SK-N-DZ (cell line): Measurements from ENCODE around the gene PDE7B.
A peak's percentile ranks its signal among the peaks of the same experiment; 100 is the strongest.

Source experiments
- DNase-seq: peaks from one replicate; pipeline ENCODE4 v3.0.0-alpha.2; 2015; ENCODE audit warnings: low spot score

The PDE7B gene

GRCh38 chr6:136148051-136148450, 296.6 kb downstream of the PDE7B start:
- no peak for DNase-seq

- DNase-seq = no peak
These were observed 297.0 kb downstream of the PDE7B start for GRCh38 chr6:136148523-136148922.

GRCh38 chr6:136149311-136149710, 297.8 kb downstream of the PDE7B start:
- DNase-seq = no peak

GRCh38 chr6:136150961-136151360, 299.5 kb downstream of the PDE7B start:
- no peak for DNase-seq

GRCh38 chr6:136153707-136154375, 302.3 kb downstream of the PDE7B start:
- no peak for DNase-seq

GRCh38 chr6:136155191-136155590, 303.7 kb downstream of the PDE7B start:
- DNase-seq = no peak

GRCh38 chr6:136157743-136158142, 306.2 kb downstream of the PDE7B start:
- no peak for DNase-seq

- DNase-seq = no peak
These were observed 306.9 kb downstream of the PDE7B start for GRCh38 chr6:136158387-136158821.

- DNase-seq = no peak
These were observed 307.5 kb downstream of the PDE7B start for GRCh38 chr6:136158971-136159370.

GRCh38 chr6:136160250-136160649, 308.7 kb downstream of the PDE7B start:
- no peak for DNase-seq

- DNase-seq = no peak
These were observed 310.4 kb downstream of the PDE7B start for GRCh38 chr6:136161950-136162349.

GRCh38 chr6:136163260-136163659, 311.8 kb downstream of the PDE7B start:
- no peak for DNase-seq

GRCh38 chr6:136166815-136167214, 315.3 kb downstream of the PDE7B start:
- no peak for DNase-seq

GRCh38 chr6:136169394-136170148, 318.1 kb downstream of the PDE7B start:
- peak; percentile 83 for DNase-seq

- no peak for DNase-seq
These were observed 319.7 kb downstream of the PDE7B start for GRCh38 chr6:136171231-136171630.

GRCh38 chr6:136173519-136174507, 322.3 kb downstream of the PDE7B start:
- peak; percentile 47 for DNase-seq

GRCh38 chr6:136174510-136174909, 323.0 kb downstream of the PDE7B start:
- no peak for DNase-seq

GRCh38 chr6:136175873-136176272, 324.4 kb downstream of the PDE7B start:
- no peak for DNase-seq

GRCh38 chr6:136178749-136179148, 327.2 kb downstream of the PDE7B start:
- peak; percentile 56 for DNase-seq

GRCh38 chr6:136180704-136181511, 329.4 kb downstream of the PDE7B start:
- DNase-seq = no peak

GRCh38 chr6:136181512-136181833, 330.0 kb downstream of the PDE7B start:
- DNase-seq = no peak
